Activated CD8-positive, alpha-beta memory T cell treated with anti-CD3 and anti-CD28 coated beads, Interleukin-2, amount 10 ng/mL, durations not matched to agents 7 days and 5 days (primary cell): ENCODE measurements around the gene PTPRU. TPM values are rescaled to one million over a fixed set of nuclear protein-coding genes. Genes with fewer than 3 reads are reported as not detected.

ENCODE experiments used
- ATAC-seq: fragments of 150-1000 bp; cut with Tn5 transposase; one replicate; pipeline ENCODE4 v1.10.0; 2021; ENCODE audit warnings: moderate library complexity
- CTCF ChIA-PET: fragments of 350-600 bp; sonication (Branson Sonifier 250); formaldehyde crosslinking; loops from one replicate; lab custom pipeline; 2021; ENCODE audit warnings: antibody characterized with exemption; lab: Charles Lee
- DNase-seq: peaks from one replicate; pipeline ENCODE4 v3.0.0-alpha.2; 2020
- H3K27ac Mint-ChIP-seq: one replicate; pipeline ENCODE4 v1.8.0; 2021; ENCODE audit warnings: mild to moderate bottlenecking, mixed read lengths
- H3K27me3 Mint-ChIP-seq: one replicate; pipeline ENCODE4 v1.8.0; 2021; ENCODE audit warnings: mixed read lengths
- H3K36me3 Mint-ChIP-seq: one replicate; pipeline ENCODE4 v1.8.0; 2021; ENCODE audit warnings: mild to moderate bottlenecking, mixed read lengths
- H3K4me1 Mint-ChIP-seq: one replicate; pipeline ENCODE4 v1.8.0; 2021; ENCODE audit warnings: mixed read lengths
- H3K4me3 Mint-ChIP-seq: one replicate; pipeline ENCODE4 v1.8.0; 2021; ENCODE audit warnings: mild to moderate bottlenecking, moderate library complexity, mixed read lengths
- H3K9me3 Mint-ChIP-seq: one replicate; pipeline ENCODE4 v1.8.0; 2022; ENCODE audit warnings: low read depth, mixed read lengths
- total RNA-seq, 2 experiments: library from RNA; stranded (reverse); gene quantifications; one replicate each; pipeline ENCODE4 v1.2.3, GENCODE V29; 2021

The PTPRU gene
- total RNA-seq, 2 experiments from 2014 or later = 0.47 to 0.64 TPM

- peaks cover 9% of the 10 kb centered on the region for H3K27me3 Mint-ChIP-seq
- H3K4me1 Mint-ChIP-seq = no peaks in the 10 kb centered on the region
- H3K27ac Mint-ChIP-seq = no peak overlapping the region
- no peak overlapping the region for H3K4me3 Mint-ChIP-seq
- ATAC-seq = no peak
- no peaks in the 10 kb centered on the region for H3K36me3 Mint-ChIP-seq
- no peak for DNase-seq
- no peaks in the 10 kb centered on the region for H3K9me3 Mint-ChIP-seq
- CTCF ChIA-PET = no interaction called here
Measured at GRCh38 chr1:29361686-29362085, 125.4 kb downstream of the PTPRU start.

GRCh38 chr1:29362116-29362515 lies 125.8 kb downstream of the PTPRU start:
- Mint-ChIP-seq H3K4me1 (no peaks in the 10 kb centered on the region), H3K9me3 (no peaks in the 10 kb centered on the region), H3K27me3 (peaks cover 9% of the 10 kb centered on the region), H3K27ac (no peak overlapping the region), H3K4me3 (no peak overlapping the region), H3K36me3 (no peaks in the 10 kb centered on the region)
- ATAC-seq = no peak
- CTCF ChIA-PET = no interaction called here
- DNase-seq = no peak

GRCh38 chr1:29362764-29363163 lies 126.4 kb downstream of the PTPRU start:
- H3K4me3 Mint-ChIP-seq = no peak overlapping the region
- CTCF ChIA-PET = no interaction called here
- no peak for ATAC-seq

GRCh38 chr1:29363536-29363935 lies 127.2 kb downstream of the PTPRU start:
- Mint-ChIP-seq H3K9me3 (no peaks in the 10 kb centered on the region), H3K4me1 (no peaks in the 10 kb centered on the region), H3K27ac (no peak overlapping the region), H3K4me3 (no peak overlapping the region), H3K27me3 (peaks cover 9% of the 10 kb centered on the region), H3K36me3 (no peaks in the 10 kb centered on the region)
- DNase-seq (no peak), ATAC-seq (no peak)
- CTCF ChIA-PET = no interaction called here

More at GRCh38 chr1:29362764-29363163, 126.4 kb downstream of the PTPRU start:
- no peak overlapping the region for H3K27ac Mint-ChIP-seq
- no peaks in the 10 kb centered on the region for H3K36me3 Mint-ChIP-seq
- H3K9me3 Mint-ChIP-seq = no peaks in the 10 kb centered on the region
- peaks cover 9% of the 10 kb centered on the region for H3K27me3 Mint-ChIP-seq
- no peaks in the 10 kb centered on the region for H3K4me1 Mint-ChIP-seq
- DNase-seq = no peak

GRCh38 chr1:29364101-29364678 lies 127.9 kb downstream of the PTPRU start:
- no peaks in the 10 kb centered on the region for H3K4me1 Mint-ChIP-seq
- H3K27me3 Mint-ChIP-seq = peaks cover 9% of the 10 kb centered on the region
- H3K9me3 Mint-ChIP-seq = no peaks in the 10 kb centered on the region
- CTCF ChIA-PET = no interaction called here
- no peak for DNase-seq
- H3K27ac Mint-ChIP-seq = no peak overlapping the region
- no peak overlapping the region for H3K4me3 Mint-ChIP-seq
- ATAC-seq = no peak
- H3K36me3 Mint-ChIP-seq = no peaks in the 10 kb centered on the region

GRCh38 chr1:29365906-29366670 lies 129.8 kb downstream of the PTPRU start:
- H3K36me3 Mint-ChIP-seq = no peaks in the 10 kb centered on the region
- no peak overlapping the region for H3K4me3 Mint-ChIP-seq
- peaks cover 9% of the 10 kb centered on the region for H3K27me3 Mint-ChIP-seq
- no peak for DNase-seq
- no peak for ATAC-seq
- no peak overlapping the region for H3K27ac Mint-ChIP-seq
- no peaks in the 10 kb centered on the region for H3K4me1 Mint-ChIP-seq
- CTCF ChIA-PET = no interaction called here
- no peaks in the 10 kb centered on the region for H3K9me3 Mint-ChIP-seq

- ATAC-seq = no peak
- no peak overlapping the region for H3K4me3 Mint-ChIP-seq
- CTCF ChIA-PET = no interaction called here
Measured at GRCh38 chr1:29368936-29369932, 132.9 kb downstream of the PTPRU start.

GRCh38 chr1:29370067-29370466 lies 133.7 kb downstream of the PTPRU start:
- Mint-ChIP-seq H3K4me3 (no peak overlapping the region), H3K36me3 (no peaks in the 10 kb centered on the region), H3K27ac (no peak overlapping the region), H3K4me1 (no peaks in the 10 kb centered on the region), H3K9me3 (no peaks in the 10 kb centered on the region), H3K27me3 (peaks cover 30% of the 10 kb centered on the region)
- ATAC-seq (no peak), DNase-seq (no peak)
- CTCF ChIA-PET = no interaction called here

More at GRCh38 chr1:29368936-29369932, 132.9 kb downstream of the PTPRU start:
- H3K36me3 Mint-ChIP-seq = no peaks in the 10 kb centered on the region
- no peaks in the 10 kb centered on the region for H3K9me3 Mint-ChIP-seq
- no peaks in the 10 kb centered on the region for H3K4me1 Mint-ChIP-seq
- DNase-seq = no peak
- H3K27me3 Mint-ChIP-seq = peaks cover 23% of the 10 kb centered on the region
- no peak overlapping the region for H3K27ac Mint-ChIP-seq

GRCh38 chr1:29371332-29371731 lies 135.0 kb downstream of the PTPRU start:
- Mint-ChIP-seq H3K9me3 (peaks cover 1% of the 10 kb centered on the region), H3K4me1 (no peaks in the 10 kb centered on the region), H3K4me3 (no peak overlapping the region), H3K36me3 (no peaks in the 10 kb centered on the region), H3K27me3 (peaks cover 38% of the 10 kb centered on the region), H3K27ac (no peak overlapping the region)
- DNase-seq (no peak), ATAC-seq (no peak)
- CTCF ChIA-PET = no interaction called here

GRCh38 chr1:29372108-29372507 lies 135.8 kb downstream of the PTPRU start:
- Mint-ChIP-seq H3K4me3 (no peak overlapping the region), H3K36me3 (no peaks in the 10 kb centered on the region), H3K27me3 (peaks cover 41% of the 10 kb centered on the region), H3K9me3 (peaks cover 1% of the 10 kb centered on the region), H3K27ac (no peak overlapping the region), H3K4me1 (no peaks in the 10 kb centered on the region)
- no peak for ATAC-seq
- no peak for DNase-seq
- CTCF ChIA-PET = no interaction called here

Other genes with a start within 250 kb of the PTPRU start
- under 1 TPM in 1 of 2 experiments, not detected in 1; 0.09 TPM for gene TMEM200B, start 112.6 kb upstream of the PTPRU start, total RNA-seq
- gene SRSF4, start 54.6 kb upstream of the PTPRU start, total RNA-seq = 100 to 1,000 TPM; 145 to 147 TPM
- 10 to 100 TPM; 24.5 to 26.9 TPM for gene MECR, start 5.6 kb upstream of the PTPRU start, total RNA-seq